Neutrophil (primary cell): ENCODE data around the gene LTF.

Experiments used
- H3K27ac ChIP-seq: fragments of 200-600 bp; sonication (generic); 2 replicates; pipeline ENCODE4 v1.5.1; 2016; ENCODE audit warnings: mild to moderate bottlenecking, moderate library complexity
- H3K27me3 ChIP-seq: fragments of 200-600 bp; sonication (generic); 2 replicates; pipeline ENCODE4 v1.6.0; 2016; ENCODE audit warnings: mild to moderate bottlenecking
- H3K36me3 ChIP-seq: fragments of 200-600 bp; sonication (generic); 2 replicates; pipeline ENCODE4 v1.5.1; 2017
- H3K4me1 ChIP-seq, 2 experiments: fragments of 200-600 bp in 1 of 2; sonication (generic) in 1 of 2; 1 replicate in 1 of 2; 2 replicates in 1 of 2; pipeline versions ENCODE4 v1.5.1 to v1.6.1; 2013 to 2016; ENCODE audit warnings: low read depth in 1 of 2, low read length in 1 of 2, mild to moderate bottlenecking in 1 of 2, moderate library complexity in 1 of 2; ENCODE audit not compliant: control insufficient read depth in 1 of 2, insufficient read depth in 1 of 2
- H3K4me3 ChIP-seq, 2 experiments: fragments of 200-600 bp in 1 of 2; sonication (generic) in 1 of 2; 1 replicate in 1 of 2; 2 replicates in 1 of 2; pipeline ENCODE4 v1.5.1; 2013 to 2016; ENCODE audit warnings: low read depth in 1 of 2, low read length in 1 of 2, mild to moderate bottlenecking in 1 of 2, moderate library complexity in 1 of 2
- H3K9me3 ChIP-seq: fragments of 200-600 bp; sonication (generic); 2 replicates; pipeline ENCODE4 v1.5.1; 2016
- CTCF ChIP-seq: fragments of 200-600 bp; sonication (generic); IDR thresholded peaks from 2 replicates; pipeline ENCODE4 v1.5.1; 2016; ENCODE audit warnings: antibody characterized with exemption

The LTF gene

GRCh38 chr3:46505953-46506352, 41.2 kb upstream of the LTF start:
- Histone ChIP-seq H3K36me3 (no peaks in the 10 kb centered on the region), H3K4me1 (no peaks in the 10 kb centered on the region), H3K27ac (no peak overlapping the region), H3K27me3 (peaks cover 4% of the 10 kb centered on the region), H3K9me3 (no peaks in the 10 kb centered on the region), H3K4me3 (no peak overlapping the region)
- TF ChIP-seq CTCF = no peak

- Histone ChIP-seq H3K27ac (no peak overlapping the region), H3K4me3 (no peak overlapping the region), H3K36me3 (no peaks in the 10 kb centered on the region), H3K27me3 (peaks cover 4% of the 10 kb centered on the region), H3K4me1 (no peaks in the 10 kb centered on the region), H3K9me3 (no peaks in the 10 kb centered on the region)
- no peak for TF ChIP-seq CTCF
Observed at GRCh38 chr3:46504789-46505188, 40.1 kb upstream of the LTF start.

GRCh38 chr3:46503200-46503874, 38.6 kb upstream of the LTF start:
- H3K4me1 ChIP-seq = no peaks in the 10 kb centered on the region
- no peak overlapping the region for H3K4me3 ChIP-seq
- no peaks in the 10 kb centered on the region for H3K36me3 ChIP-seq
- no peaks in the 10 kb centered on the region for H3K9me3 ChIP-seq
- no peak overlapping the region for H3K27ac ChIP-seq
- peaks cover 4% of the 10 kb centered on the region for H3K27me3 ChIP-seq
- TF ChIP-seq CTCF = no peak

- no peak overlapping the region for H3K4me3 ChIP-seq
- TF ChIP-seq CTCF = no peak
- no peaks in the 10 kb centered on the region for H3K9me3 ChIP-seq
- no peak overlapping the region for H3K27ac ChIP-seq
- H3K27me3 ChIP-seq = peaks cover 3% of the 10 kb centered on the region
- H3K4me1 ChIP-seq = no peaks in the 10 kb centered on the region
- H3K36me3 ChIP-seq = no peaks in the 10 kb centered on the region
Observed at GRCh38 chr3:46501702-46502101, 37.0 kb upstream of the LTF start.

GRCh38 chr3:46500656-46501635, 36.2 kb upstream of the LTF start:
- no peaks in the 10 kb centered on the region for H3K36me3 ChIP-seq
- no peak overlapping the region for H3K4me3 ChIP-seq
- no peaks in the 10 kb centered on the region for H3K27me3 ChIP-seq
- H3K9me3 ChIP-seq = no peaks in the 10 kb centered on the region
- no peak for TF ChIP-seq CTCF
- no peak overlapping the region for H3K27ac ChIP-seq
- H3K4me1 ChIP-seq = no peaks in the 10 kb centered on the region
